ENCODE results near the gene PKHD1. TPM values are rescaled to one million over a fixed set of nuclear protein-coding genes. Genes with fewer than 3 reads are reported as not detected.
A peak's percentile ranks its signal among the peaks of the same experiment; 100 is the strongest.

The PKHD1 gene
- total RNA-seq, 1 experiment from 2014 or later = 0.02 TPM

DNA sequence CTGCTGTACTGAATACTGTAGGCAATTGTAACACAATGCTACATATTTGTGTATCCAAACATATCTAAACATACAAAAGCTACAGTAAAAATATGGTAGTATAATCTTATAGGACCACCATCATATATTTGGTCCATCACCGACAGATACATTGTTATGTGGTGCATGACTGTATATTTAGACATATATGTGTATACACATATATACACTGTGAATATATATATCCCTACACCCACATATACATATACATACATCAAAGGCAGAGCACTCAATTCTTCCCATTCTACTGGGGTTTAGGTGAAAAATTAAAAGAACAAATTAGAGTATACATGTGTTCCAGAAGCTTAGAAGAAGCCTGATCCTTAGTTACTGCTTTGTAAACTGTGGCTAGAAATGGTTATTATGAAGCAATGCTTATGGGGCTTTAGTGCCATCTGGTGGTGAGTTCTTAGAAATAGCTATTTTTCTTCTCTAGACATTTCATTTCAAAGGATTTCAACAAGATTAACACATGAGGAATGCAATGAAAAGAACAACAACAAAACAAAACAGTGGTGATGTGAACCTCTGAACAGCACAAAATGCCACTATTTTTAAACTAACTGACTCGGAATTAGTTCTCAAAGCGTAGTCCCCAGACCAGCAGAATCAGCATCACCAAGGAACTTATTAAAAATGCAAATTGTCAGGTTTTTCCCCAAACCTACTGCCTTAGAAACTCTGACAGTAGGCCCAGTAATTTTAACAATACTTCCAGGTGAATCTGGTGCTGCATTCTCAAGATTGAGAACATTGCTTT lies 38.0 kb downstream of the PKHD1 start:
- DNase-seq (ENCODE audit: low read depth) = peak; percentile 46

DNA sequence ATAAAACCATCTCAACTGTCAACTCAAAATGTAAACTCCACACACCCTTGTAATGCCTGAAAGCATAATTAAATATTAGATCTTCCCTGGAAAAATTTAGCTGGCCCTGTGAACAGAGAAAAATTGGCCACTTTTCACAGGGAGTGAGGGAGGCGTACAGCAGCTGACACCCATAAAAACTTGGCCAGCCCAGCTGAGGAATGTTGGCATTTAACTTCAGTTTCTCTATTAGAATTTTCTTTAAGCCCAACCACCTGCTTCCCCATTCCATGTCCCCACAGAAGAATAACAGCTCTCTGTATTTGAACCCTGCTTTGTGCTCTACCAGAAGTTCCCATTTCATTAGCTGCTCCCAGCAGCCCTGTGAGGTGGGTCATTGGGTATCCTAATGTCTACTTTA lies 41.0 kb downstream of the PKHD1 start:
- DNase-seq (ENCODE audit: low read depth) = no peak

DNA sequence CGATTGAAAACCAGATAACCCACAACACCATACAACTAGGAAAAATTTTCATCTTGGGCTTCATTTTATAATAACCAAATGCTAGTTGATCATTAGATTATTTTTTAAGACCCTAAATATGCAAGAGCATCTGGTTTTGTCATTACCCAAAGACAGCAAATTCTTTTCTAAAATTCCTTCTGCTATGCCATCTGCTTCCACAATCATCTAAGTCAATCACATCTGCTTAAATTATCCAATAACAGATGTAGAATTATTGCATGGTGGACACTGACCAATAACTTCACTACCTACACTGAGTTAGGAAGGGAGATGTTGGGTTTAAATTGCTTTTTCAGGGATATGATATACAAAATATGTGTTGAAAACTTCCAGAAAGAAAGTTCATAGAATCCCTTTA lies 41.9 kb downstream of the PKHD1 start:
- no peak for DNase-seq (ENCODE audit: low read depth)

DNA sequence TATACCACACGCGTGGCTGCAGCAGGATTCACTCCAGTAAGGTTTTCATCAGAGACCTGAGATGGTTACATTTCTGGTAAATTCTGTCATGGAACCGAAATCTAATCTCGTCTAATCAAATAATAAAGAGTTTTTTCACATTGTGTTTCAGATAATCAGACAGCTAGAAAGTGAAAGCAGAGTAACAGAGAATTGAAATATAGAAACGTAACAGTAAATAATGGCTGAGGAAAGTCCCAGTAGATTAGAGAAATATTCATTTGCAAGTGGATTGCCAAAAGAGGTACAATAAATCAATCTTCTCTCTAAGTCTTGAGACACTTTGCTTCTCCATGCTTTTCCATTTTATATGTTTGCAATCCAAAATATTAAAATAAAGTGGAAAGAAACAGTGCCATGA lies 42.4 kb downstream of the PKHD1 start:
- DNase-seq (ENCODE audit: low read depth) = no peak

DNA sequence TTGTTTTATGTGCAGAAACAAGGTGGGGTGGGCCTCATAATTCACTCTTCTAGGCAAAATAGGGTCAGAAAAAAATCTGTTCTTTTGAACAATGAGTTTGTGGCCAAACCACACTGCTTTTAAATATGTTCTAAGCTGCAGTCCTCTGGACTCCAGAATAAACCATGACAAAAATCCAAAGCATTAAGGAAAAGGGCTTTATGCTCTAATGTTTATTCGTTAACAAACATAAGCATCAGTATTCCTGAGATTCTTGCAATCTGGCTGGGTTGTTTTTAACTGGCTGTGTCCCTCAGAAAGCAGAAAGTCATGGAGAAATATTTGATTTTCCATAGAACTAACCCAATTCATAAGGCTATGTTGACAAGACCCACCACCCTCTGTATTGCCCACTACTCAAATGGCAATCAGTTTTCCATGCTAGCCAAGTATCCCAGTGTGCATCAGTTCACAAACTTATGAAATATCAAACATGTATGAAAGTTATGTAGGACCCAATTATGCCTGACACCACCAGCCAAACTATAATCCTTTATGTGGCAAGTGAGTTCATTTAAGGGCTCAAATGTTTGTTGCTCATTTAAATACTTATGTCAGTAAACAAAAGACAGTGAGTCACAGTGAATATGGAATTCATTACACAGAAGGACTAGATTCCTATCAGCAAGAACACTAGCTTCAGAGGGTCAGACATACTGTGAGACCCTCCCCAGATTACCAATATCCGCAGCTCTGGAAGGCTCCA lies 45.1 kb downstream of the PKHD1 start:
- no peak for DNase-seq (ENCODE audit: low read depth)

DNA sequence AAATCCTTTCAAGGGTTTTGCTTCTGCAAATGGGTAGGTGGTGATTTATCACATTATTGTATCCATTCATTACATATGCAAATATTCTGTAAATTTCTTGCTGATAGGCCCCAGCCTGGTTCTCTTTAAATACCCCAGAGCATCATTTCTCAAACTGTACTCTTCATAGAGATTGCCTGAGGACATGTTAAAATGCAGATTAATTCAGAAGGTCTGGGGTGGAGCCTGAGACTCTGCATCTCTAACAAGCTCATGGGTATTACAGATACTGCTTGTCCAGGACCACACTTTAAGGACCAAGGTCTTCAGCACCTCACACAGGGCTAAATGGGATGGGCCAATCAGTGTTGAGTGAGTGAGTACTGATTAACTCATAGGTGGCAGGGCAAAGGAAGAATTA lies 46.3 kb downstream of the PKHD1 start:
- no peak for DNase-seq (ENCODE audit: low read depth)

DNA sequence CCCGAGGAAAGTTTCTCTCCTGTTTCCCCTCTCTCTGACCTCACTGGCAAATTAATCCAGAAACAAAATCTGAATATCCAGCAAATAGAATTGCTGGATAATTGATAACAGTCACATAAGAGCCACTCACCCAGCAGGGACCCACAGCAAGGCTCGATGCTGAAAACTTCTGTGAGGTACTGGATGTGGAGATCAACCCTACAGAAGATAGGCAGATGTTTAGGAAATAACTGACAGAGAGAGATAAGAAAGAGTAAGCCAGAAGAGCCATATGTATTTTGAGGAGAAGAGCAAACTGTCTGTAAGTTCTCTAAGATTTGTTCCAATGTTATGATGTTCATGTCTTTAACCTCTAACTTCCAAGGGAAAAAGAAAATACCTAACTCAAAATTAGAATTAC lies 59.7 kb downstream of the PKHD1 start:
- no peak for DNase-seq (ENCODE audit: low read depth)

DNA sequence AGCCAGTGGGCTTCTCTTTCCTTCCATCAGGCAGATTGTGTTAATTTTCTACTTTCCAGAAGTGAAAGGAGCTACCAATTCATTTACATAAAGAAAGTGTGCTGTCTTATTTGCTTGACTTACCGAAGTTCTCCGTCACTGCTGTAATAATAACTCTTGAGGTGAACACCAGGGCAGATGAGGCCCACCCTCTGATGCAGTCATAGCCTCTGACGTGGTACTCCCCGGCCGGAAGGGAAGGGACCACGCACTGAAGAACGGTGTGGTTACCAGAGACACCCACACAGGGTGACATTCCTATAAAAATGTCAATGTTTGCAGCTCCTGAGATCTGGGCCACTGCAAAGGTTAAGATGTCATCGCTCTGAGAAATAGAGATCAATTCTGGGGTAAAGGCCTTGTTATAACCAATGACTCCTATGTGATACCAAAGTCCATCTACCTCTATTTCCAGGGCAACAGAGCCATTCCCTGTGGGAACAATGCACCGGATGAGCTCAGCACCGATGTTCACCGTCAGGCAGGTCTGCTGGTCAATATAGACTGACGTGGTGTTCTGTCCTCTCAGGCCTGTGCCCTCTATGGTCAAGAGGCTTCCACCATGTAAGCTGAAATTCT lies 62.9 kb downstream of the PKHD1 start:
- no peak for DNase-seq (ENCODE audit: low read depth)

DNA sequence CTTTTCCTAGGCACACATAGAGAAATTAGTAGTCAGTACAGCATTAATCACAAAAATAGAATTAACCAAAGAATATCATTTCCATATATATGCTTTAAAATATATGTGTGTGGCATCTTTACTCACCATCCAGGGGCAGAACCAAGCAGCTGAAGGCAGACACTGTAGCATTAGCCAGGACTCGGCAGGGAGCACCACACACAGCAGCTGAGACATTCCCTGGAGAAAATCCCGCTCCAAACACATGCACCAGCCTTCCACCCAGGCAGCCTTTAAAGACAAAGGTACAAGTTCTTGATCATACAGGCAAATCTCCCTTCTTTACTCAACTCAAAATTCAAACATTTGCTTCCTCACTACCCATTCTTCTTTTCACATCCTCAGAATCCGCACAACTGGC lies 64.7 kb downstream of the PKHD1 start:
- DNase-seq (ENCODE audit: low read depth) = no peak

DNA sequence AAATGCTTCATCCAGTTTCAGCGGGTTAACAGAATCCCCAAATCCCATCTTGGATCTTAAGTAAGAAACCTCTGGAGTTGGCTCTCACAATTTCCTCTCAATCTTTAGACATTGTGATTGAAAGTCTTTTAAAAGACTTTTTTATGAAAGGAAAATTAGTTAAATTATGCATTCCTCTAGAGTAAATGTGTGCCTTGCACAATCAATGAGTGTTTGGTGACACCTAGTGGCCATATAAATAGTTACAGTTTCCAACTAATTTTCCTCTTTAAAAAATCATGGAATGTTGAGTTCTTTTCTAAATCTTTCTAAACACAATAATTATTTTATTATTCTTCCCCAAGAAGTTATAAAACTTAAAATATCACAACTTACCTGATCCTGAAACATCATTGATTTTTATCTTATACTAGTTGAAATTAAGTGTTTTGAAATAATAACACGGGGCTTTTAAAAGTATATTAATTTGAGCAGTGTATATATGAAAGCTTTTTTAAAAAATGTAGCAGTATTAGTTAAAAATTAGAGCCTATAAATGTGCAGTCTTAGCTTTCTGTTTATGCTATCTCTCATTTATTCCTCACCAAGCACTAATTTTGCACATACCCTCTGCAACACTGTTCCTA lies 66.4 kb downstream of the PKHD1 start:
- peak; percentile 28 for DNase-seq (ENCODE audit: low read depth)

DNA sequence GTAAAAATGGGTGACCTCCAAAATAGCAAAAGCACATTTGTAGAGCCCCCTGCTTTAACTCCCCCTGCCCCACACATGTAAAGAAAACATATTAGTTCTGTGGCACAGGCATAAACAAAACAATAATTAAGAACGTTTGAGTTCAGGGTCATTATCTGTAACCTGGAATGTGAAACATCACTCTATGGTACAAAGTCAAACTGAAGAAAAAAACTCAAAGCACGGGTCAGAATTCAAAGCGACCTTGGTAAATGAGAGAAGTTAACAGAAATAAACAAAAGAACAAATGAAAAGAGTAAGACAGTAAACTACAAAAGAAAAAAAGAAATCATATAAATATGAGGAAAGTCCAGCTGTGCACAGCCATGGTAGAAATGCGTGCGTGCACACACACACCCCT lies 67.5 kb downstream of the PKHD1 start:
- DNase-seq (ENCODE audit: low read depth) = no peak

DNA sequence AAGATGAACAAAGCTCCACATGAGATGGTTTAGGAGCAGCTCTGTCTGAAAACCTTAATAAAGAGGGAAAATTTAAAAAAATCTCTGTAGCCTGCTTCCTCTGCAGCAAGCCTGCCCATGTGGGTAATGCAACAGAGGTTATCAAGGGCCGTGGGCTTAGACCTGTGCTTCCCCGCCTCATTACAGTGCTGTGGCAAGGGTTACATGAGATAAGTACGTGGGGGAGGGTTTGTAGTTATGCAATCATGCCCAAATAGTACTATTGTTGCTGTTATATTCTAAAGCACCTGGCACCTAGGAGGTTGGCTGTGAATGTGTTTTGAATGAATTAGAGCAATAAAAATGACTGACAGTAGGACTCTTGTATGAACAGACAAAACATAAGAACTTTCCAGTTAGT lies 68.3 kb downstream of the PKHD1 start:
- DNase-seq (ENCODE audit: low read depth) = no peak

DNA sequence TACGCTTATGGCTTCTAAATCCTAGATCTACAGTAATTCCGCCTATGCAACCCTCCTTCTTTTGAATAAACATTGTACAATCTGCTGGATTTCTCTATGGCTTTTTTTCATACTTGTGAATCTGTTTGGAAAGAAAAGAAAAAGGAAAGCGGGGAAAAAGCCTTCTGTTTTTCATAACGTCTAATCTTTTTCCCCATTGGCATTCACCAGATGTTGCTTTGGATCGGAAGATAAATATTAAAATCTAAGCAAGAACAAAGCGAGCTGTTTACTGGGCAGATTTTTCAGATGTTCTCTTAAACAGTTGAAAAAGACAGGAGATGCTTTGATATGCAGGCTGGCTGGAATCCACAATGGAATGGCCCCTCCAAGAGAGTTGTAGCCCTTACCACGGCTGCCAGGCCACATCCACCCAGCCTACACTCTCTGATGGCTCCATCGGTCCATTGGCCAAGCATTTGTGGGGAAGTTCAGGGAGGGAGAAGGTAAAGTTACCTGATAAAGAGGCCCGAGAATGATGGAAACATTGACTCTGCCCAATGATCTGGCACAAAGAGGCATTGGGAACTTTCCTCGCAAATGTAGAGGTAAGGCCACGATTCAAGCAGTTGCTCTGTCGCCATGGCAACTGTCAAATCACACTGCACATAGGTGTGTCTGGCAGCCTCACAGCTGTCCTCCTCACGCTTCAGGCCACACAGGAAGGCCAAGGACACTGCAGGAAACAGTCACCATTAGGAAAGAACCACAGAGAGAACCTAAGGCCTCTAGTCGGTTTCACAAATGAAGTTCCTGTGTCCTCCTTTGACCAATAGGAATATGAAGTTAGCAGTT lies 70.3 kb downstream of the PKHD1 start:
- peak; percentile 8 for DNase-seq (ENCODE audit: low read depth)

DNA sequence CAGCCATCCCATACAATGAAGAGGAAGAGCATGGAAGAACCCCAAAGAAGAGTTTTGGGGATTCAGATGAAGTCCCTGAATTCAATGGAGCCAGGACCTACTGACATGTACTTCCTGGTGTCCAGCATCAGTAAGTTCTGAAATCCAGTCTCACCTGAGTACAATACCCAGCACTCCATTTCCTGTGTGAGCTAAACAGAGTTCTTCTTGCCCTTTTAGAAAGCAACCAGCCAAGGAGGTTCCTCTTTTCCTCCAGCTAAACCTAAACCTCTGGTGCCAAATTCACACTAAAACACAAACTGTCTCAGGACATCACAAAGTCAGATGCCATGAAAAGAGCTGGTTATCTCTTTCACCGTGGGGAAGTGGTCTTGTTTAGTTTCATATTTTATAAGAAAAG lies 71.5 kb downstream of the PKHD1 start:
- no peak for DNase-seq (ENCODE audit: low read depth)

DNA sequence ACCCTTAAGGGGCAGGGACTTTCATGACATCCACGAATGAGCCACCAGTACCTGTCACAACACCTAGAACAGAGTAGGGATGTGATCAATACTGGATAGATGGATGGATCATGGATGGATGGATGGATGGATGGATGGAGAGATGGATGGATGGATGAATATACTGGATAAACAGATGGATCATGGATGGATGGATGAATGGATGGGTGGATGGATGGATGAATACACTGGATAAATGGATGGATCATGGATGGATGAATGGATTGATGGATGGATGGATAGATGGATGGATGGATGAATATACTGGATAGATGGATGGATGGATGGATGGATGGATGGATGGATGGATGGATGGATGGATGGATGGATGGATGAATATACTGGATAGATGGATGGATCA lies 73.0 kb downstream of the PKHD1 start:
- no peak for DNase-seq (ENCODE audit: low read depth)

DNA sequence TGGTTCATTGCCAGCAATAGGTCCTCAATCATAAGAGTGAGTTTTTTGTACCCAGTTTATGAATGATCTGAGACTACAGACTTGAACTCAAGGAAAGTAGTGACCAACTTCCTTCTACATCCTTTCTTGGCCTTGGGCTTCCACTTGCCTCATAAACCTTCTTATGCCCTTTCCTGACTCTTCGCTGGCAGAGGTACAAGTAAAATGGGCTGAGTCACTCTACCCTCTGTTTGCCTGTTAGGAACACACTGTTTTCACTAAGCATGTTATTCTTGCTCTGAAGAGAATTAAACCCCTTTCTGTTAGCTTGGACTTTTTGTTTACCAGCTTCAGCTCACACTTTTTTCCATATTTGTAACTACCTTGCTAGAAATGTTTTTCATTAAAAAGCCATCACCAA lies 74.4 kb downstream of the PKHD1 start:
- peak; percentile 60 for DNase-seq (ENCODE audit: low read depth)

DNA sequence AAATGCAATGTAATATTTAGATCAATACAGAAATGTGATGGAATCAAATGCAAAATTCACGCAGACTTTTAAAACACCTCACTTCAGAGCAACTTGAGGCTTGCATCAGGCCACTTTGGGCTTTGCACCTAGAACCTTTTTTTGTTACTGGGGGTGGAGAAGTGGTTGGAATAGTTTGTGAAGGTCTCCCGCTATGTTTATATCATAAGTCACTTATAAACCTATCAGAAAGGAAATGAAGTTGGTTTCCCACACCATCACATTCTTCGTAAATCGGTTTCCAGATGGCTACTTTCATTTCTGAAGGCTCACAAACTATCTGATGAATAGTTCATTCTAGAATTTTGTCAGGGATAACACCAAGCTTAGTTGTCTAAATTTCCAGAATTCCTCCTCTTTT lies 74.8 kb downstream of the PKHD1 start:
- no peak for DNase-seq (ENCODE audit: low read depth)

DNA sequence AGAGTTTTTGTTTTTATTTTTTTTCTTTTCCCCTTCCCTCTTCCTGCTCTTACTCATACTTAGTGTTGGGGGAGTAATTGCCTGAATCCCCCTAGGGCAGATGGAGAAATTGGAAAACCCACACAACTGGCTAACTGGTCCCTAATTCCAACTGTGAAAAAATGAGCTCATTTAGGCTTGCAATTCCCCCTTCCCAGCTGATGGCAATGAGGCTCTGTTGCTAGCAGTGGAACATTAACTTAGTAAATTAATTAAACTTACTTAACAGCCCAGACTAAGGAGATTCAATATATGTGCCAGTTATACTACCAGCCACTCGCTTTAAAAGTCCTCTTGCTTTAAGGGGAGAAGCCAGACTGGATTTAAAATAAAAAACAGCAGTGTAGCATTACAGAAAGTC lies 76.6 kb downstream of the PKHD1 start:
- DNase-seq (ENCODE audit: low read depth) = no peak

DNA sequence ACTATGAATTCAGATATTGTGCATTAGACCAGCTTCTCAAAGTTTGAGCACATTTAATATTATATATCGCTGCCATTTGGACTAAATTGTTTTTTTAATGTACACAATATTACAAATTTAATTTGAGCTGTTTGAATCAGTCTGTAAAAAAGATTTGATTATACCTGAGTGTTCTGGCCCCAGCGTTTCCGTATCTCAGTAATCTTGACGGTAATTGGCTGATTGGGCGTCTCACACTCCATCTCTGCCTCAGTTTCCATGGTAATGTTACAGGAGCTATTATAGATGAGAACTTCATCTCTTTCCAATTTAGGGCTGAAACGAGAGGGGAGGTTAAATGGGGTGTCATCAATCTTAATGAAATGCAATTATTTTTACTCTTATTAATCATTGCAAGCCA lies 77.3 kb downstream of the PKHD1 start:
- DNase-seq (ENCODE audit: low read depth) = no peak

DNA sequence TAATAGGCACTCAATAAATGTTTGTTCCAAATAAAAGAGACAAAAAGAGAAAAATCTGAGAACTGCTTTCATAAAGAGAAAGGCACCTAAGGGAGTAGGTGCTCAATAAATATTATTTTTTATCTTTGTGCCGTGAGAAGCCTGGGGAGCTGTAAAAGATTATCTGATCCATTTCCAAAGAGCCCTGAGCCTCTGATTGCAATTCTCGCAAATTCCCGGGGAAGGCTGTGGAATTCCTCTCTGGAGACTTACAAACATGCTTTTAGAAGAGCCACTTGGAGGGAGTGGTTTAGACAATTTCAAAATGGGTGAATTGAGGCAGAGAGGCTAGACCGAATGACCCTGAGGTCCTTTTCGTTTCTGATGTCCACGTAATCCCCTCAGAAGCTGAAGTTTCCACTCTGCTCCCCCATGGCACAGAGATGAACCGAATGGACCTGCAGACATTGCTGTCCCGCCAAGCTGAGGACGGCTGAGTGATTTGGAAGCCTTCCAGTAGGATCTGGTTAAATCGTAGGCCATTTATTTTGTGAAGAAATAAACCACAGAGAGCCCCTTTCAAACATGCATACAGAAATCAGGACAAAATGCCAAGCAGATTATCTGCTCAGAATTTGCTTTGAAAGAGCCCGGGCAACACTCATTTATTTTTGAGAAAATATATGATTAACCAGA lies 77.8 kb downstream of the PKHD1 start:
- DNase-seq (ENCODE audit: low read depth) = no peak

DNA sequence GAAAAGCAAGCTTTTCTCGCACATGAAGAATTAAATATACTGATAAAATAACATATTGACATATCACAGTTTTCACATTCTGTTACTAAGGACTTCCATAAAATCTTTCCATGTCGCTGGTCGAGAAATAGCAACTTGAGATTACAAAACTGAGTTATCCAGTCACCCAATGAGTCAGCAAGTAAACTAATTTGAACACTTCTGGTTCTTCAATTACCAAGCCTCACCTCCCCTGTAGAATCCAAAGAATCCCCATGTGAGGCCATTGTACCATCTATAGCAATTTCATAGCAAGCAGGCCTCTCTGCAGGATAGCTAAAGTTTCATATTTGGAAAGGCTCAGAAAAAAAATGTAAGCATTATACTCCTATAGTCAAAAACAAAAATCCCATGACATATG lies 87.3 kb downstream of the PKHD1 start:
- no peak for DNase-seq (ENCODE audit: low read depth)

Data from M059J (cell line).